Measurements from ENCODE around the gene P4HA2. TPM values are rescaled to one million over a fixed set of nuclear protein-coding genes. Genes with fewer than 3 reads are reported as not detected.

Gene P4HA2
- total and polyA plus RNA-seq, 8 donors = 9.0 to 109 (median 26.5) TPM

GRCh38 chr5:132268769-132269551, 41.3 kb upstream of the P4HA2 start:
- H3K27ac ChIP-seq = peak overlapping the region in 2 of 5 donors; percentile 95 to 97
- no peaks in the 10 kb centered on the region for H3K9me3 ChIP-seq
- no peak for DNase-seq
- H3K36me3 ChIP-seq = peaks cover 0 to 52% (median 25%) of the 10 kb centered on the region in 4 donors
- no peak for TF ChIP-seq POLR2AphosphoS5 (IDR thresholded peaks at IDR 0.05)
- no peak for TF ChIP-seq EP300 (IDR thresholded peaks at IDR 0.05)
- TF ChIP-seq, protein P1, sequence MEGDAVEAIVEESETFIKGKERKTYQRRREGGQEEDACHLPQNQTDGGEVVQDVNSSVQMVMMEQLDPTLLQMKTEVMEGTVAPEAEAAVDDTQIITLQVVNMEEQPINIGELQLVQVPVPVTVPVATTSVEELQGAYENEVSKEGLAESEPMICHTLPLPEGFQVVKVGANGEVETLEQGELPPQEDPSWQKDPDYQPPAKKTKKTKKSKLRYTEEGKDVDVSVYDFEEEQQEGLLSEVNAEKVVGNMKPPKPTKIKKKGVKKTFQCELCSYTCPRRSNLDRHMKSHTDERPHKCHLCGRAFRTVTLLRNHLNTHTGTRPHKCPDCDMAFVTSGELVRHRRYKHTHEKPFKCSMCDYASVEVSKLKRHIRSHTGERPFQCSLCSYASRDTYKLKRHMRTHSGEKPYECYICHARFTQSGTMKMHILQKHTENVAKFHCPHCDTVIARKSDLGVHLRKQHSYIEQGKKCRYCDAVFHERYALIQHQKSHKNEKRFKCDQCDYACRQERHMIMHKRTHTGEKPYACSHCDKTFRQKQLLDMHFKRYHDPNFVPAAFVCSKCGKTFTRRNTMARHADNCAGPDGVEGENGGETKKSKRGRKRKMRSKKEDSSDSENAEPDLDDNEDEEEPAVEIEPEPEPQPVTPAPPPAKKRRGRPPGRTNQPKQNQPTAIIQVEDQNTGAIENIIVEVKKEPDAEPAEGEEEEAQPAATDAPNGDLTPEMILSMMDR (IDR thresholded peaks at IDR 0.05) = no peak
- intact Hi-C loops (cut with DNase I; ENCODE audit: low total_unique reads) = no loop called here
- 73 to 80% (median 75%) methylated on average over 7 to 8 of the region's 8 CpGs for WGBS, 5 donors
- H3K4me3 ChIP-seq = no peak overlapping the region
- peaks cover 9 to 66% (median 37%) of the 10 kb centered on the region in 4 donors for H3K4me1 ChIP-seq
- H3K27me3 ChIP-seq = no peaks in the 10 kb centered on the region

- TF ChIP-seq EP300 (IDR thresholded peaks at IDR 0.05) = no peak
- TF ChIP-seq POLR2A (IDR thresholded peaks at IDR 0.05) = no peak
- peaks cover 0 to 52% (median 25%) of the 10 kb centered on the region in 4 donors for H3K36me3 ChIP-seq
- DNase-seq = peak in 1 of 2 donors; percentile 74
These were observed 40.5 kb upstream of the P4HA2 start for GRCh38 chr5:132267931-132268768.

DNA sequence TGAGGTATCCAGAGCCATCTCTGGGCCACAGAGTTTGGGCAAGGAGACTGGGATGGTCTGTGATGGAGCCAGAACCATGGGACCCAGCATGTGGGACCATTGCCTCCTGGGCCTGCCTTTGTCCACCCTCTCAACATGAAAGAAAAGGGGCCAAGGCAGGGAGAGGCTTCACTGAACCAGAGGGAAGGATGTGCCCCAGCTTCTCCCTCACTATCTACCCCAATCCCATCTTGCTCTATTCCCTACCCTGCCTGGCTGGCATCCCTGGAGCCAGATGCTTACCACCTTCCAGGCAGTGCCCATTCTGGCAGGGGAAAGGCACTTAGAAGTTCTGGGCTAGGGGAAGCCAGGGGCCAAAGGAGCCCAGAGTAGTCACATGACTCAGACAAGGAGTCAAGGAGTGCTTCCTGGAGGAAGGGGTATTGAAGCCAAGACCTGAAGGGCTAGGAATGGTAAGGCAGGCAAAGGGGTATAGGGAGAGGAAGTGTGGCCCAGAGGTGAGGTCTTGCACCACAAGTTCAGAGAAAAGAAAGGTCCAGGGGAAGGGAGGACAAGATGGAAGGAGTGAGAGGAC, 39.6 kb upstream of the P4HA2 start:
- peaks cover 4 to 54% (median 24%) of the 10 kb centered on the region in 4 donors for H3K36me3 ChIP-seq
- no peaks in the 10 kb centered on the region for H3K9me3 ChIP-seq
- peaks cover 9 to 66% (median 37%) of the 10 kb centered on the region in 4 donors for H3K4me1 ChIP-seq
- no peaks in the 10 kb centered on the region for H3K27me3 ChIP-seq
- TF ChIP-seq EP300 (IDR thresholded peaks at IDR 0.05) = no peak
- TF ChIP-seq, protein P1 (IDR thresholded peaks at IDR 0.05) = no peak
- TF ChIP-seq POLR2AphosphoS5 (IDR thresholded peaks at IDR 0.05) = no peak
- no peak for DNase-seq
- intact Hi-C loops (cut with DNase I; ENCODE audit: low total_unique reads) = no loop called here
- H3K27ac ChIP-seq = peak overlapping the region in 3 of 5 donors; percentile 22 to 97 (median 95)
- H3K4me3 ChIP-seq = no peak overlapping the region

More at GRCh38 chr5:132267931-132268768, 40.5 kb upstream of the P4HA2 start:
- WGBS, 5 donors = 32 to 69% (median 66%) methylated on average over 3 to 6 of the region's 6 CpGs
- Histone ChIP-seq H3K9me3 (no peaks in the 10 kb centered on the region), H3K4me3 (no peak overlapping the region), H3K4me1 (peaks cover 9 to 66% (median 38%) of the 10 kb centered on the region in 4 donors), H3K27me3 (no peaks in the 10 kb centered on the region), H3K27ac (peak overlapping the region in 3 of 5 donors; percentile 22 to 97 (median 95))
- intact Hi-C loops (cut with DNase I; ENCODE audit: low total_unique reads) = no loop called here

GRCh38 chr5:132266836-132267160, 39.1 kb upstream of the P4HA2 start:
- H3K9me3 ChIP-seq = no peaks in the 10 kb centered on the region
- TF ChIP-seq EP300 (IDR thresholded peaks at IDR 0.05) = no peak
- TF ChIP-seq, protein P1 (IDR thresholded peaks at IDR 0.05) = no peak
- TF ChIP-seq POLR2A (IDR thresholded peaks at IDR 0.05) = no peak
- peaks cover 11 to 71% (median 39%) of the 10 kb centered on the region in 4 donors for H3K4me1 ChIP-seq
- intact Hi-C loops (cut with DNase I; ENCODE audit: low total_unique reads) = no loop called here
- peaks cover 4 to 50% (median 19%) of the 10 kb centered on the region in 4 donors for H3K36me3 ChIP-seq
- H3K4me3 ChIP-seq = no peak overlapping the region
- no peak for DNase-seq
- no peaks in the 10 kb centered on the region for H3K27me3 ChIP-seq
- H3K27ac ChIP-seq = peak overlapping the region in 2 of 5 donors; percentile 95 to 97
- 80 to 100% (median 97%) methylated on average over 1 of the region's 1 CpG for WGBS, 5 donors

All from stomach (tissue), 9 donors.